ENCODE data around the gene PLOD1. TPM values are rescaled to one million over a fixed set of nuclear protein-coding genes. Genes with fewer than 3 reads are reported as not detected.

Gene PLOD1
- total and polyA plus RNA-seq, 2 of the 13 experiments (the other 11 are each of a cell fraction or from before 2014, with no cell fraction given): 70.1 to 318 TPM

DNA sequence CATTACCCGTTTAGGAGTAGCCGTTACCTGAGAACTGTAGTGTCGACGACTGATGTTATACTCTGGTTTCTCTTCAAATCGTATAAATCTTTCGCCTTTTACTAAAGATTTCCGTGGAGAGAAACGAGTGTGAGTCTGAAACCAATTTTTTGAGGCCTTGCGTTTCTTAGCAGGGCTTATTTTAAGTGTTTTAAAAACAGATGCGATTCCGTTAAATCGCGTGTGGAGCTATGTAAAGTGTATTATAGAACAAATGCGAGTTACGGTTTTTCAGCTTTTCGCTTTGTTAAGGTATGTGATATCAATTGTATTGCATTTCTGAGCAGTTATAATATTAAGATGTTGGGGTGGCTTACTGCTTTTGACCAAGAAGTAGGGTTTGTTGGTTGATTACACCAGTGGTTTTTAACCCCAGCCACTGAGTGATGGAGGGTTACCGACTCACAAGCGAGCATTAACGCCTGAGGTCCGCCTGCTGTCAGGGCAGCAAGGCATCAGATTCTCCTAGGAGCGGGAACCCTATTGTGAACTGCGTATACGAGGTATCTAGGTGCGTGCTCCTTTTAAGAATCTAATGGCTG is 26.3 kb upstream of the PLOD1 start (continued):
- TF ChIP-seq, protein P1, sequence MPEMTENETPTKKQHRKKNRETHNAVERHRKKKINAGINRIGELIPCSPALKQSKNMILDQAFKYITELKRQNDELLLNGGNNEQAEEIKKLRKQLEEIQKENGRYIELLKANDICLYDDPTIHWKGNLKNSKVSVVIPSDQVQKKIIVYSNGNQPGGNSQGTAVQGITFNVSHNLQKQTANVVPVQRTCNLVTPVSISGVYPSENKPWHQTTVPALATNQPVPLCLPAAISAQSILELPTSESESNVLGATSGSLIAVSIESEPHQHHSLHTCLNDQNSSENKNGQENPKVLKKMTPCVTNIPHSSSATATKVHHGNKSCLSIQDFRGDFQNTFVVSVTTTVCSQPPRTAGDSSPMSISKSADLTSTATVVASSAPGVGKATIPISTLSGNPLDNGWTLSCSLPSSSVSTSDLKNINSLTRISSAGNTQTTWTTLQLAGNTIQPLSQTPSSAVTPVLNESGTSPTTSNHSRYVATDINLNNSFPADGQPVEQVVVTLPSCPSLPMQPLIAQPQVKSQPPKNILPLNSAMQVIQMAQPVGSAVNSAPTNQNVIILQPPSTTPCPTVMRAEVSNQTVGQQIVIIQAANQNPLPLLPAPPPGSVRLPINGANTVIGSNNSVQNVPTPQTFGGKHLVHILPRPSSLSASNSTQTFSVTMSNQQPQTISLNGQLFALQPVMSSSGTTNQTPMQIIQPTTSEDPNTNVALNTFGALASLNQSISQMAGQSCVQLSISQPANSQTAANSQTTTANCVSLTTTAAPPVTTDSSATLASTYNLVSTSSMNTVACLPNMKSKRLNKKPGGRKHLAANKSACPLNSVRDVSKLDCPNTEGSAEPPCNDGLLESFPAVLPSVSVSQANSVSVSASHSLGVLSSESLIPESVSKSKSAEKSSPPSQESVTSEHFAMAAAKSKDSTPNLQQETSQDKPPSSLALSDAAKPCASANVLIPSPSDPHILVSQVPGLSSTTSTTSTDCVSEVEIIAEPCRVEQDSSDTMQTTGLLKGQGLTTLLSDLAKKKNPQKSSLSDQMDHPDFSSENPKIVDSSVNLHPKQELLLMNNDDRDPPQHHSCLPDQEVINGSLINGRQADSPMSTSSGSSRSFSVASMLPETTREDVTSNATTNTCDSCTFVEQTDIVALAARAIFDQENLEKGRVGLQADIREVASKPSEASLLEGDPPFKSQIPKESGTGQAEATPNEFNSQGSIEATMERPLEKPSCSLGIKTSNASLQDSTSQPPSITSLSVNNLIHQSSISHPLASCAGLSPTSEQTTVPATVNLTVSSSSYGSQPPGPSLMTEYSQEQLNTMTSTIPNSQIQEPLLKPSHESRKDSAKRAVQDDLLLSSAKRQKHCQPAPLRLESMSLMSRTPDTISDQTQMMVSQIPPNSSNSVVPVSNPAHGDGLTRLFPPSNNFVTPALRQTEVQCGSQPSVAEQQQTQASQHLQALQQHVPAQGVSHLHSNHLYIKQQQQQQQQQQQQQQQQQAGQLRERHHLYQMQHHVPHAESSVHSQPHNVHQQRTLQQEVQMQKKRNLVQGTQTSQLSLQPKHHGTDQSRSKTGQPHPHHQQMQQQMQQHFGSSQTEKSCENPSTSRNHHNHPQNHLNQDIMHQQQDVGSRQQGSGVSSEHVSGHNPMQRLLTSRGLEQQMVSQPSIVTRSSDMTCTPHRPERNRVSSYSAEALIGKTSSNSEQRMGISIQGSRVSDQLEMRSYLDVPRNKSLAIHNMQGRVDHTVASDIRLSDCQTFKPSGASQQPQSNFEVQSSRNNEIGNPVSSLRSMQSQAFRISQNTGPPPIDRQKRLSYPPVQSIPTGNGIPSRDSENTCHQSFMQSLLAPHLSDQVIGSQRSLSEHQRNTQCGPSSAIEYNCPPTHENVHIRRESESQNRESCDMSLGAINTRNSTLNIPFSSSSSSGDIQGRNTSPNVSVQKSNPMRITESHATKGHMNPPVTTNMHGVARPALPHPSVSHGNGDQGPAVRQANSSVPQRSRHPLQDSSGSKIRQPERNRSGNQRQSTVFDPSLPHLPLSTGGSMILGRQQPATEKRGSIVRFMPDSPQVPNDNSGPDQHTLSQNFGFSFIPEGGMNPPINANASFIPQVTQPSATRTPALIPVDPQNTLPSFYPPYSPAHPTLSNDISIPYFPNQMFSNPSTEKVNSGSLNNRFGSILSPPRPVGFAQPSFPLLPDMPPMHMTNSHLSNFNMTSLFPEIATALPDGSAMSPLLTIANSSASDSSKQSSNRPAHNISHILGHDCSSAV (CRISPR knock-in tag; IDR thresholded peaks at IDR 0.05; ENCODE audit: borderline replicate concordance): no peak
- TF ChIP-seq ZNF543 (CRISPR knock-in tag; IDR thresholded peaks at IDR 0.05) (no peak), ZZZ3 (CRISPR knock-in tag; IDR thresholded peaks at IDR 0.05; ENCODE audit: borderline replicate concordance) (no peak), HHEX (CRISPR knock-in tag; IDR thresholded peaks at IDR 0.05) (no peak), PCBP1 (IDR thresholded peaks at IDR 0.05; ENCODE audit: borderline replicate concordance, low read depth, low read length) (no peak), SETDB1 (CRISPR knock-in tag; IDR thresholded peaks at IDR 0.05; ENCODE audit: borderline replicate concordance) (no peak), HDAC6 (IDR thresholded peaks at IDR 0.05; ENCODE audit: low read depth, low read length) (peak; percentile 56; the same call in 1 of the 2 replicates), ELF1 (CRISPR knock-in tag; IDR thresholded peaks at IDR 0.05) (peak; percentile 51), FOXA1 (IDR thresholded peaks at IDR 0.05) (no peak), FOXA1 (CRISPR knock-in tag; IDR thresholded peaks at IDR 0.05) (peak; percentile 18; the same call in 1 of the 2 replicates), NR2F1 (CRISPR knock-in tag; IDR thresholded peaks at IDR 0.05) (no peak; a peak in 1 of 4 replicates), YY1 (IDR thresholded peaks at IDR 0.05; ENCODE audit: insufficient read depth, insufficient replicate concordance, low read depth, low read length) (peak; percentile 2), XBP1 (CRISPR knock-in tag; IDR thresholded peaks at IDR 0.05) (peak; percentile 71; the same call in 1 of the 2 replicates)
- TF ChIP-seq, protein P2, sequence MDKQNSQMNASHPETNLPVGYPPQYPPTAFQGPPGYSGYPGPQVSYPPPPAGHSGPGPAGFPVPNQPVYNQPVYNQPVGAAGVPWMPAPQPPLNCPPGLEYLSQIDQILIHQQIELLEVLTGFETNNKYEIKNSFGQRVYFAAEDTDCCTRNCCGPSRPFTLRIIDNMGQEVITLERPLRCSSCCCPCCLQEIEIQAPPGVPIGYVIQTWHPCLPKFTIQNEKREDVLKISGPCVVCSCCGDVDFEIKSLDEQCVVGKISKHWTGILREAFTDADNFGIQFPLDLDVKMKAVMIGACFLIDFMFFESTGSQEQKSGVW (CRISPR knock-in tag; IDR thresholded peaks at IDR 0.05; ENCODE audit: borderline replicate concordance): peak; percentile 86; the same call in 1 of the 2 replicates
- TF ChIP-seq, protein P3, sequence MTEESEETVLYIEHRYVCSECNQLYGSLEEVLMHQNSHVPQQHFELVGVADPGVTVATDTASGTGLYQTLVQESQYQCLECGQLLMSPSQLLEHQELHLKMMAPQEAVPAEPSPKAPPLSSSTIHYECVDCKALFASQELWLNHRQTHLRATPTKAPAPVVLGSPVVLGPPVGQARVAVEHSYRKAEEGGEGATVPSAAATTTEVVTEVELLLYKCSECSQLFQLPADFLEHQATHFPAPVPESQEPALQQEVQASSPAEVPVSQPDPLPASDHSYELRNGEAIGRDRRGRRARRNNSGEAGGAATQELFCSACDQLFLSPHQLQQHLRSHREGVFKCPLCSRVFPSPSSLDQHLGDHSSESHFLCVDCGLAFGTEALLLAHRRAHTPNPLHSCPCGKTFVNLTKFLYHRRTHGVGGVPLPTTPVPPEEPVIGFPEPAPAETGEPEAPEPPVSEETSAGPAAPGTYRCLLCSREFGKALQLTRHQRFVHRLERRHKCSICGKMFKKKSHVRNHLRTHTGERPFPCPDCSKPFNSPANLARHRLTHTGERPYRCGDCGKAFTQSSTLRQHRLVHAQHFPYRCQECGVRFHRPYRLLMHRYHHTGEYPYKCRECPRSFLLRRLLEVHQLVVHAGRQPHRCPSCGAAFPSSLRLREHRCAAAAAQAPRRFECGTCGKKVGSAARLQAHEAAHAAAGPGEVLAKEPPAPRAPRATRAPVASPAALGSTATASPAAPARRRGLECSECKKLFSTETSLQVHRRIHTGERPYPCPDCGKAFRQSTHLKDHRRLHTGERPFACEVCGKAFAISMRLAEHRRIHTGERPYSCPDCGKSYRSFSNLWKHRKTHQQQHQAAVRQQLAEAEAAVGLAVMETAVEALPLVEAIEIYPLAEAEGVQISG (CRISPR knock-in tag; IDR thresholded peaks at IDR 0.05): no peak
- TF ChIP-seq, protein P4, sequence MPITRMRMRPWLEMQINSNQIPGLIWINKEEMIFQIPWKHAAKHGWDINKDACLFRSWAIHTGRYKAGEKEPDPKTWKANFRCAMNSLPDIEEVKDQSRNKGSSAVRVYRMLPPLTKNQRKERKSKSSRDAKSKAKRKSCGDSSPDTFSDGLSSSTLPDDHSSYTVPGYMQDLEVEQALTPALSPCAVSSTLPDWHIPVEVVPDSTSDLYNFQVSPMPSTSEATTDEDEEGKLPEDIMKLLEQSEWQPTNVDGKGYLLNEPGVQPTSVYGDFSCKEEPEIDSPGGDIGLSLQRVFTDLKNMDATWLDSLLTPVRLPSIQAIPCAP (CRISPR knock-in tag; IDR thresholded peaks at IDR 0.05; ENCODE audit: low read depth): no peak
